Measurements from ENCODE around the gene FBXL17.

The FBXL17 gene

DNA sequence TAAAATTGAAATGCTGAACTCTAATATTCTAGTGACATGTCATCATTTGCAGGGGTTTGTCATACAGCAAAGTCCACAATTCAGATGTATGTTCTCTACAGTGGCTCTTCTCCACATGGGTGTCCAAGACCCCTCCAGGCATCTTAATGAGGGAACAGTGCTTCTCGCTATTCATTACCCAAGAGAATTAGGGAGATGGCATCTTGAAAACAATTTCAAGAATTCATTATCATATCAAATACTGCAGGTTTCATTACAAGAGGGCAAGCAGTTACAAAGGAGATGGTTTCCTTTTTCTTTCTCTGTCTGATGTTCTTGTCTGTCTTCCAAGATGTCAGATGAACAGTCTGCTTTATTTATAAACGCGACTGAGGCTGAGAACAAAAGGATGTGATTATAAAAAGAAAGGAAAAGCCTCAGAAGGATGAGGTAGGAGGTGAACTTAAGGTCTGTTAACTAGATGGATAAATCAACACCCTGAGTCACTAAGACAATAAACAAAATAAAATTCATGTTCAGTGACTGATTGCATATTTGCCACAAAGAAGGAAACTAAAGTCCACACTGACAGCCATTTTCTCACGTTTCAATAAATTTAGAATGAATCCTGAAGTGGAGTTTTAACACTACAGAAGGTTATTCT is 384.4 kb downstream of the FBXL17 start:
- DNase-seq (ENCODE audit: low read depth in 2 of 2): no peak

DNA sequence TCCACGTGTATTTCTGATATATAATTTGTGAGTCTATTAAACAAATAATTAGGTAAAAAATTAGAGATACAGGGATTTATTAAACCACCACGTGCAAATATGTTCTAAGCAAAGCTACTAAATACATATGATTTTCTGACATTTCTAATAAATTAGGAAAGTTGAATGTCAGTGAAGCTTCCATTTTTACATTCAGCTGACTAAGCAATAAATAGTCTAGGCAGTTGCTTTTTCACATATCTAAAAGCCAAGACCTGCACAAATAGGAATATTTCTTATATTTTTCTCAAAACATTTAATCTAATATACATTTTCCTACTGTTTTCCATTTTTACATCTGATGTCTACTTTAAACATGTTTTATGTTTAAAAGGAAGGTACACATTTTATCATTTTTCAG is 388.6 kb downstream of the FBXL17 start:
- DNase-seq (ENCODE audit: low read depth in 2 of 2): no peak

DNA sequence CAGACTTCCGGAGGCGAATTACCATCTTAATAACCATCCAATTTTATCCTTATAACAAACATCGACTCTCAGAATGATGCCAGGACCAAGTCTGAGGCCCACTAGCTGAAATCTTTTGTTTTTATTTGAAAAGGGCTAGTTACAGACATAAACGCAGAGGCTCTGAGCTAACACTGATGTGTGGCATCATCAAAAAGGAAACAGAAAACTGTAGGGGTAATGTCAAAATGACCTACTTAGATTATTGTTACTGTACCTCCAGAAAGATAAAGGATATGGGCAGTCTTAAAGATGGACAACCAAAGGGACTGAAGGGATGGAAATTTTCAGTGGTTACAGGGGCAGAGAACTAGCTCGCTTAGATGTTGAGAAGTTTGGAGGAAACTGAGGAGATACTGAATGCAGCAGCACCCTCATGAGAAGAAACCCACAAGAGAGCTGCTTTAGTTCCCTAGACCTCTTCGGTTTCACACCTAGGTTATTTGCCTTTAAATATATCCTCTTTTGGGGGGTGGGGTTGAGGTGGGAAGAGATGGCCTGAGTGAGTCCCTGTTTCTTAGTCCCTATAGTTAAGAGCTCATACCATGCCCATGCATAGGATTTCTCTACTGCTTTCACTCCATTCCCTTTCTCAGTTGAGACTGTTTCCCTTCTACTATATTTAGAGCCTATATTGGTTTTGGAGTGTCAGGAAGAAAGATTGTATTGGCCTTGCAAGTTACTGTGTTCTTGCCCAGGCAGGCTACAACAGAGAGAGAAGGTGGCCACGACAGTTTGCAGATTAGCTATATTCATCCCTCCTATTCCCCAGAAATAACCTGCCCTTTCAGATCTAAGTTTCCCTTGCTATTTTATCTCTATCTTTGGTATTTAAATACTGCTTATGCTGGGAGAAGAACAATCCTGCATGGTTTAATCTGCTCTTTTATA is 390.8 kb downstream of the FBXL17 start:
- DNase-seq (ENCODE audit: low read depth in 2 of 2): no peak

GRCh38 chr5:107985144-107985543 is 396.8 kb downstream of the FBXL17 start:
- DNase-seq (ENCODE audit: low read depth in 2 of 2): no peak

- no peak for DNase-seq (ENCODE audit: low read depth in 2 of 2)
These were observed 399.0 kb downstream of the FBXL17 start for GRCh38 chr5:107982703-107983425.

DNA sequence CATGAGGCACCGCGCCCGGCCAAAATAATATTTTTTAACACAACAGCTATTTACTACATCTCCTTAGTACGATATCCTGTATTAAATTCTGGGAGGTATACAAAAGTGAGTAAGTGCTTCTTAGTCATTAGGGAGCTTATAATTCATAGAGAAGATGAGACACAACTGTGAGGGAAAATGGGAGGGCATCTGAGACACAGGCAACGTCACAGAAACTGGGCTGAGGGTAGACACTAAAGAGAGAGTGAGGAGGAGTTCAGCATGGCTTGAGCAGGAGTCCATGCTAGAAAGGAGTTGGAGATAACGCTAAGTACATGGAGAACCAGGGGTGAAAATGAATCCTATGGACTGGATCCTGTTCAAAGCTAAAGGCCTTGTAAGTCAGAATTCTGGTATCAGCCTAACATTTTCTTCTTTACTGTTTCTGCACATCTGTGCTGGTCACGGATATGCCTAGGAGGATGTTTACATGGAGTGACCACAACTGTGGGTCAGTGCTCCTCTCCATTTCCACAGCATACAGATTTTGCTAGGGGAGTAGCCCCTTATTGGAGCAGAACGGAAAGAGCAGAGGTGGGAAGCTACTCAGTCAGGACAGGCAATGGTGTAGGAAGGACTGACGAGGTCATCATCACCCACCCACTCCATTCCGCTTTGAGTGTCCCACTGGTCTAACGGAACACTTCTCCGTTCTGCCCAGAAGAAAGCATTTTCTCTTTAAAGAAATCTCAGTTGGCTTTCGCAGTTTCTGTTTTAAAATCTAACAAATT is 400.8 kb downstream of the FBXL17 start:
- no peak for DNase-seq (ENCODE audit: low read depth in 2 of 2)

DNA sequence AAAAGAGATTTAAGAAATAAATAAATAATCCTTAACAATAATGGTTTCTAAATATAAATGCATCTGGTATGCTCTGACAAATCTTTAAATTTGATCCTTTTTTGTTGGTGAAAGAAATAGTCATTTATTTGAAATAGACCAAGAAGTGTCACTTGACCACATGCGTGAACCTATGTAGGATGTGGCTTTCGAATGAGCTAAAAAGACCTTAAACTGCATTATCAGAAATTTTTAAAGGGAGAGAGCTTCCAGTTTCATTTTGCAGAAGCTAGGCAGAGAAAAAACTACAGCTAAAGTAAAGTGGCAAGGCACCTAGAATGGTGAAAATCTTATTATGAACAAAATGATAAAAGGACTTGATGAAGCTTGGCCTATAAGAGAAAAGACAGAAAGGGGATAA is 402.0 kb downstream of the FBXL17 start:
- DNase-seq (ENCODE audit: low read depth in 2 of 2): no peak

DNA sequence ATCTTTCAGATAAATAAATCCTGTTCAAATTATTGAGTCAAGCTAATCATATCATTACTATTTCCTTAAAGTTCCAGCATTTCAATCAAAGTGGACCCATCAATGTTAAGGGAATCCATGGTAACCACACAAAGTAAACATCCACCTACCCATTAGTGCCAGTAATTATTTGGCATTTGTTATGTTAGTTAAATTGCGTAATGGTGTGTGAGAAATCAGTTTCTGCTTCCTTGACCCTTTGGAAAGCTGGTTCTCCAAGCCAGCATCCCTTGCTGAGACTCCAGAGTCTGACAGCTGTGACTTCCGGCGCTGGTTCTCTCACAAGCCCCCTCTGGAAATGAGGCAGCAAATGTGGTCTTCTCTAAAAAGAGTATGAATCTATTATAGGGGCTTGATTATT is 402.6 kb downstream of the FBXL17 start:
- no peak for DNase-seq (ENCODE audit: low read depth in 2 of 2)

- DNase-seq (ENCODE audit: low read depth in 2 of 2): no peak
These were observed 404.3 kb downstream of the FBXL17 start for GRCh38 chr5:107977550-107978071.

GRCh38 chr5:107975568-107975967 is 406.3 kb downstream of the FBXL17 start:
- no peak for DNase-seq (ENCODE audit: low read depth in 2 of 2)

- no peak for DNase-seq (ENCODE audit: low read depth in 2 of 2)
These were observed 410.1 kb downstream of the FBXL17 start for GRCh38 chr5:107971846-107972245.

DNA sequence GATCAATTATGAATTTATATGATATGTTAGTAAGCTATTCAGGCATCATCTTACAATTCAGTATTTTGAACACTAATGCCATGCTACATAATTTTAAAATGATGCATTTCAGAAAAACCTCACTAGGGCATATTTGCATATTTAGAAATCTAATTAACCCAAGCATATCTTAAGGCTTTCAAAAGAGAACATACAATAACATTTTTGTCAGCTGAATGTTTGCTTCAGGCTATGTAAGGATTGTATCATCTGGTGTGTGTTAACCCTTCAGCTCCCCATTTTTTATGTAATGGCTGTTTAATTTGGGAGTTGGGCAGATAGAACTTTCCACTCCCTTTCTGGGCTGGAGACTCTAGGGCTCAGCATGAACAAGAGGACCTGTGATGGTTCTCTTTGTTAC is 412.1 kb downstream of the FBXL17 start:
- no peak for DNase-seq (ENCODE audit: low read depth in 2 of 2)

DNA sequence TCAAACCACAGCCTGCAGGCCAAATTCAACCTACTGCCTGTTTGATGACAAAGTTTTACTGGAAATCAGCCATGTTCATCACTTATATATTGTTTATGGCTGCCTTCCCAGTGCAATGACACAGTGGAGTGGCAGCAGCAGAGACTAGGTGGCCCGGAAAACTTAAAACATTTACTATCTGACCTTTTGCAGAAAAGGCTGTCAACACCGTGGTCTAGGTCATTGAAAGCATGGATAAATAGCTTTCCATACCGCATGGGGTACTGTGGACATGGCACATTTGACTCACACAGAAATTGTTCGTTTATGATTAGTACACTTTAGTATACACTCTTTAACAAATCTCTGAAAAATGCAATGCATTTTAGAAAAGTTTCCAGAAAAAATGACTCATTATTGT is 412.9 kb downstream of the FBXL17 start:
- DNase-seq (ENCODE audit: low read depth in 2 of 2): peak; percentile 33 to 37

DNA sequence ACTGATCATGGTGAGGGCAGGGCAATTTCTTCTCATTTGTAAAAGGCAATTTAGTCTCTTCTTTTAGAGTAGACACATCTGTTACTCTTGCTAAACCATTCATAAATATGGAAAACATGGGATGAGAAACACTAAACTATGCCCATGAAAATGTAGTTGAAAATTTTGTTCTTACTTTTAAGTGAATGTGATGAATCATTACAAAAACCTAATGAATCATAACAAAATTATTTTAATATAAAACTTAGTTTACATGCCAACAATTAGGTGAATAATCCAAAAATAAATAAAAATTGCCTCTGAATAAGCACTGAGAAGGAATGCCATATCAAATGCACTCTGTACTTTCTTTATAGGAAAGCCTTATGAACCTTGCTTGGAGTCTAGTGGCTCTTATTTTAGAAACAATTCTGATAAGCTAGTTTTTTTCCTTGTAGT is 413.5 kb downstream of the FBXL17 start:
- peak; percentile 3 to 7 for DNase-seq (ENCODE audit: low read depth in 2 of 2)

DNA sequence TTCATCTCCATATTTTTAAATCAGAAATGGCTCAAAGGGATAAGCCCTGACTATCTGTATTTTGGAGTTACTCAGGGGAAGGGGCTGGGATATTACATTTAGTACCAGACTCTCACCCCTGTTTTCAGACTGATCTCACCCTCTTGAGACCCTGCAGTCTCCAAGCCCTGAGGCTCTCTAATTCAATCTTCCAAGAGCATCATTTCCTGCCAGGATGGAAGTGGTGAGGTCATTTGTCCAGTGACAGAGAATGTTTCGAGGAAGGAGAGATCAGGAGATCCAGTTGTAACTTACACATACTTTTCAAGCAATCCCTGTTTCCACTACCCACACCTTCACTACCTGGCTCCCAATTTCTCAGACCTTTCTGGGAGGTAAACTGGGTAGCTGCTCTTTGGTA is 415.7 kb downstream of the FBXL17 start:
- no peak for DNase-seq (ENCODE audit: low read depth in 2 of 2)

DNA sequence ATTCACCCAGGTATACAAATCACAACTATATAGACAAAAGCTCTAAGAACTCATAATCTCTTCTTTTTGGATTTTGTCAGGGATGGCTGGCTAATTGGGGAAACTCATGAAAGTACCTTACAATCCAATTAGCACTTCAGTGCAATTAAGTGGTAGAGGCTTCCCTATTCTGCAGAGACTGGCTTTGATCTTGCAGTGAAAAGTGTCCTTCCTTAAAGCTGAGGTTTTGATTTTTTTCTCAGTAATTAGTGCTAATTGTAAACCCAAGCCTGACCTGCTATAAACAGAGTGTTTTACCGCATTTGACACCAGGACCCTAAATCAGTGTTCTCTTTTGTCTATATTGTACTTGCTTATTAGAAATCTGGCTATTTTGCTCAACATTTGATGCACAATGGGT is 417.2 kb downstream of the FBXL17 start:
- DNase-seq (ENCODE audit: low read depth in 2 of 2): no peak

DNA sequence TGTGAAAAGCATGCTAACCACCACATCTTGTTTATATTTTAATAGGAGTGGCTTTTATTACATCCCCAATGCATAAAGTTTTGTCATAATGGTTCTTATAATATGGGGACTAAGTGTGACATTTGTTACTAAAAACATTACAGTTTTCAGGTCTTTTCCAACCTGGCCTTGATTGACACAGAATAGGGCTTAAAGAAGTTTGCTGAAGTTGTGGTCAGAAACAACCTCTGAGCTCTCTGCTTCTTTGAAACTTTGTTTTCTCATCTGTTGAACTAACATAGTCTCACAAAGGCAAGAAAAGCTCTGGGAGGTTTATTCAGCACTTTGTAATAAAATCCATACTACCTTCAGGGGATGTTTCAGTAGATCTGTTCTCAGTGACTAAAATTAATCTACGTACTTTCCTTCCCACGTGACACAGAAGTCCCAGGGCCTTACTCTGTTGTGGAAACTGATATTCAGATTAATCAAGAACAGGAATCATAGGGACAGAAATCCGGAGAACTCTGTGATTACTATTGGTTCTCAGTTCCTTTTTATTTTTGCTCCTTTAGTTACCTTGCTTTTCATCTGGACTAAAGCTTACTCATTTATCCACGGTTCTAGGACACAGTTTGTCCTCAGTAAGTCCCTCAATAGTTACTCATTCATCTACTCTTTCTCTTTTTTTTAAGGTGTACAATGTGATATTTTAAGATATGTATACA is 422.2 kb downstream of the FBXL17 start:
- no peak for DNase-seq (ENCODE audit: low read depth in 2 of 2)

DNA sequence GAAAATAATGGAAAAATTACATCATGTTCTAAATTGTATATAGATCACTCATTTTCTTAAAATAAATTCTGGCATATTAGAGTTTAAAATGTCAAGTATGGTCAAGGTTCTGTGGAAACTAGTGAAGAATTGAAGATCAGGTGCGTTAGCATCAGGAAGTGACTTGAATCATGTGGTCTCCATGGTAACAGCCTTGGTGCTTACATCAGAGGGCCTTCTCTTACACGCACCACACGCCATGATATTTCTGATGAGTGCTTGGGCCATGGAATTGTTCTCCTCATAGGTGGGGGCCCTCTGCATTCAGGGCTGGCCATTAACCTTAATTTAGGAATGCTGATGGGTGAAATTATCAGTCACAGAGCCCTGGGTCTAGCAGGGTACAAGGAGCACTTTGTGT is 423.0 kb downstream of the FBXL17 start:
- DNase-seq (ENCODE audit: low read depth in 2 of 2): no peak

GRCh38 chr5:107958432-107958831 is 423.5 kb downstream of the FBXL17 start:
- no peak for DNase-seq (ENCODE audit: low read depth in 2 of 2)

DNA sequence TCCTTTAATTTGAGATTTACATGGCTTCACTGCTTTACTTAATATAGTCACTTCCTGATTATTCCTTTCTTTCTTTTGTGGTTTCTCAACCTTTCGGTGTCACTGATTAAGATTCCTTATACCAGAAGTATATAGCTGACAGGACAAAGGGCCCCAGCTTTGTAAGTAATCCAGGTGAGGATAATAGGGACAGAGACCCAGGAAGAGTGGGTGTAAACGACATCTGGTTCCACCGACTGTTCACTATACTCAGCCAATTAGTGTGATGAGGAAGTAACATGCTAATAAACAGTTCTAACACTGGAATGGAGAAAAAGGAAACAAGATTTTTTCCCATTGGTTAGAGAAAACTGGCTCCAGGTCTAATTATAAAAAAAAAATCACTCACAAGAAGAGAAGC is 424.8 kb downstream of the FBXL17 start:
- no peak for DNase-seq (ENCODE audit: low read depth in 2 of 2)

DNA sequence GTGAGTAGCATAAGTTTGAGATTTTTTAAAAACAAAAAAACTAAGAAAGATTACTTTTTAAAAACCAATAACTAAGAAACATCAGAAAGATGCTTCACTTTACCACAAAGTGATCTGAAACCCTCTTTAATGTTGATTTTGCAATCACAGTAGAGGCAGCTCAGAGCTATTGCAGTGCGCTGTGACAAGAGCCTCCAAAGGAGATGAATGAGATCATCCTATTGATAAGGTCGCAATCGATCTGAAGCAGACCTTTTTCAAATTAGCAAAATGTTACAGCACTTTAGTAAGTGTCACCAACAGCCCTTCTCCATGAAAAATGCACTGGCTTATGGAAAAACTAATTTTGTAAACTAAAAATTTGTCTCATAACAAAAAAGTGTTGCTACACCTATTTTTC is 426.6 kb downstream of the FBXL17 start:
- no peak for DNase-seq (ENCODE audit: low read depth in 2 of 2)

Measured in fibroblast of skin of left biceps (primary cell).